GM23338 (cell line): Measurements from ENCODE around the gene CAMSAP3. TPM values are rescaled to one million over a fixed set of nuclear protein-coding genes. Genes with fewer than 3 reads are reported as not detected.

Source experiments
- ATAC-seq: fragments of 200-7000 bp; cut with Tn5 transposase; 3 replicates; pipeline ENCODE4 v1.9.1; 2020
- DNase-seq: peaks from one replicate; pipeline ENCODE4 v3.0.0-alpha.2; 2015; ENCODE audit warnings: low spot score
- H2AFZ ChIP-seq: fragments of 200-600 bp; sonication (generic); 2 replicates; pipeline ENCODE4 v1.8.0; 2016; ENCODE audit warnings: antibody characterized with exemption, mild to moderate bottlenecking, moderate library complexity
- H3F3A ChIP-seq: fragments of 200-600 bp; sonication (generic); replicated peaks from 2 replicates; pipeline ENCODE4 v1.8.0; 2017; ENCODE audit warnings: antibody characterized with exemption, mixed run types, low read depth
- H3K27ac ChIP-seq: fragments of 200-600 bp; sonication (generic); 2 replicates; pipeline ENCODE4 v1.6.1; 2016; ENCODE audit warnings: low read depth
- H3K27me3 ChIP-seq: fragments of 200-600 bp; sonication (generic); 2 replicates; pipeline ENCODE4 v1.8.0; 2016; ENCODE audit warnings: mild to moderate bottlenecking, mixed run types, moderate library complexity; ENCODE audit not compliant: insufficient read depth
- H3K36me3 ChIP-seq: fragments of 200-600 bp; sonication (generic); 2 replicates; pipeline ENCODE4 v1.8.0; 2016; ENCODE audit warnings: mild to moderate bottlenecking; ENCODE audit not compliant: insufficient read depth
- H3K4me1 ChIP-seq: fragments of 200-600 bp; sonication (generic); 2 replicates; pipeline ENCODE4 v1.8.0; 2016; ENCODE audit warnings: mild to moderate bottlenecking, moderate library complexity; ENCODE audit not compliant: insufficient read depth
- H3K4me2 ChIP-seq: fragments of 200-600 bp; sonication (generic); 2 replicates; pipeline ENCODE4 v1.7.1; 2017; ENCODE audit warnings: mixed run types
- H3K4me3 ChIP-seq: fragments of 200-600 bp; sonication (generic); 2 replicates; pipeline ENCODE4 v1.6.1; 2016; ENCODE audit warnings: mixed run types
- H3K79me2 ChIP-seq: fragments of 200-600 bp; sonication (generic); replicated peaks from 2 replicates; pipeline ENCODE4 v1.8.0; 2017; ENCODE audit warnings: mild to moderate bottlenecking; ENCODE audit not compliant: insufficient read depth
- H3K9me2 ChIP-seq: fragments of 200-600 bp; sonication (generic); 2 replicates; pipeline ENCODE4 v1.8.0; 2017; ENCODE audit not compliant: insufficient read depth
- H4K20me1 ChIP-seq: fragments of 200-600 bp; sonication (generic); replicated peaks from 2 replicates; pipeline ENCODE4 v1.8.0; 2017; ENCODE audit warnings: mild to moderate bottlenecking; ENCODE audit not compliant: insufficient read depth
- H3K27ac Mint-ChIP-seq: 2 replicates; pipeline ENCODE4 v1.8.0; 2020; ENCODE audit warnings: inconsistent platforms, mild to moderate bottlenecking, moderate library complexity, mixed read lengths
- H3K27me3 Mint-ChIP-seq: 3 replicates; pipeline ENCODE4 v1.8.0; 2022; ENCODE audit warnings: low read depth, mild to moderate bottlenecking, moderate library complexity, mixed read lengths, inconsistent platforms; ENCODE audit not compliant: insufficient read depth, poor library complexity
- H3K36me3 Mint-ChIP-seq: 3 replicates; pipeline ENCODE4 v1.8.0; 2021; ENCODE audit warnings: low read depth, mild to moderate bottlenecking, inconsistent platforms, moderate library complexity, mixed read lengths
- H3K4me1 Mint-ChIP-seq: 3 replicates; pipeline ENCODE4 v1.8.0; 2020; ENCODE audit warnings: mild to moderate bottlenecking, inconsistent platforms, mixed read lengths
- H3K4me3 Mint-ChIP-seq: 3 replicates; pipeline ENCODE4 v1.8.0; 2021; ENCODE audit warnings: moderate library complexity, mild to moderate bottlenecking, inconsistent platforms, mixed read lengths
- H3K9me3 Mint-ChIP-seq: 3 replicates; pipeline ENCODE4 v1.8.0; 2020; ENCODE audit warnings: moderate library complexity, mild to moderate bottlenecking, inconsistent platforms, mixed read lengths
- CREB1 ChIP-seq: fragments of 250-450 bp; sonication (Bioruptor Pico); IDR thresholded peaks from 2 replicates; pipeline ENCODE4 v1.5.0; 2020; ENCODE audit warnings: low read depth, mild to moderate bottlenecking, moderate library complexity
- EZH2 ChIP-seq: fragments of 200-600 bp; sonication (generic); IDR thresholded peaks from one replicate; pipeline ENCODE4 v1.8.0; 2017; ENCODE audit warnings: antibody characterized with exemption, mild to moderate bottlenecking, low read depth; ENCODE audit not compliant: unreplicated experiment
- EZH2phosphoT487 ChIP-seq: fragments of 200-600 bp; sonication (generic); IDR thresholded peaks from one replicate; pipeline ENCODE4 v1.8.1; 2018; ENCODE audit warnings: antibody characterized with exemption; ENCODE audit not compliant: unreplicated experiment
- JUNB ChIP-seq: IDR thresholded peaks from one replicate; pipeline ENCODE4 v1.6.1; 2016; ENCODE audit warnings: antibody characterized with exemption; ENCODE audit not compliant: unreplicated experiment
- NANOG ChIP-seq: IDR thresholded peaks from 2 replicates; pipeline ENCODE4 v1.6.1; 2016; ENCODE audit warnings: antibody characterized with exemption, borderline replicate concordance
- STAT1 ChIP-seq: IDR thresholded peaks from one replicate; pipeline ENCODE4 v1.6.1; 2016; ENCODE audit warnings: antibody characterized with exemption; ENCODE audit not compliant: unreplicated experiment
- ZNF114 ChIP-seq: fragments of 250-450 bp; sonication (Bioruptor Pico); IDR thresholded peaks from 2 replicates; pipeline ENCODE4 v1.5.0; 2020; ENCODE audit warnings: mild to moderate bottlenecking, moderate library complexity
- ZNF331 ChIP-seq: fragments of 250-450 bp; sonication (Bioruptor Pico); IDR thresholded peaks from 2 replicates; pipeline ENCODE4 v1.5.0; 2020; ENCODE audit warnings: low read depth, mild to moderate bottlenecking, moderate library complexity
- polyA plus RNA-seq: library from polyadenylated mRNA; unstranded; fragments of >200 nt; fragmentation: Nextera tagmentation; extraction: Ambion mirVana; gene quantifications from 2 replicates; pipeline ENCODE4 v1.2.1, GENCODE V29; 2016
- total RNA-seq: library from RNA; depleted of rRNA; stranded (reverse); fragments of >200 nt; shearing (Covaris generic); gene quantifications from 2 replicates; pipeline ENCODE4 v1.2.3, GENCODE V29; 2014
- TF ChIP-seq, protein P1 (sequence below): IDR thresholded peaks from one replicate; pipeline ENCODE4 v1.6.1; 2018; ENCODE audit warnings: antibody characterized with exemption; ENCODE audit not compliant: unreplicated experiment
- TF ChIP-seq, protein P2 (sequence below), 2 experiments: fragments of 200-600 bp in 1 of 2; sonication (generic) in 1 of 2; conservative IDR thresholded peaks; 2 replicates each; pipeline versions ENCODE4 v1.5.1 to v1.6.1; 2016 to 2017; ENCODE audit warnings: antibody characterized with exemption in 2 of 2, low read depth in 2 of 2, mild to moderate bottlenecking in 2 of 2, moderate library complexity in 1 of 2
- TF ChIP-seq, protein P3 (sequence below): fragments of 250-450 bp; sonication (Bioruptor Pico); IDR thresholded peaks from 2 replicates; pipeline ENCODE4 v1.5.0; 2020; ENCODE audit warnings: mild to moderate bottlenecking, moderate library complexity
- TF ChIP-seq, protein P4 (sequence below): IDR thresholded peaks from 2 replicates; pipeline ENCODE4 v1.6.1; 2016; ENCODE audit warnings: antibody characterized with exemption

CAMSAP3 gene
- total and polyA plus RNA-seq, 2 experiments from 2014 or later, result 6.4 to 32.2 TPM

DNA sequence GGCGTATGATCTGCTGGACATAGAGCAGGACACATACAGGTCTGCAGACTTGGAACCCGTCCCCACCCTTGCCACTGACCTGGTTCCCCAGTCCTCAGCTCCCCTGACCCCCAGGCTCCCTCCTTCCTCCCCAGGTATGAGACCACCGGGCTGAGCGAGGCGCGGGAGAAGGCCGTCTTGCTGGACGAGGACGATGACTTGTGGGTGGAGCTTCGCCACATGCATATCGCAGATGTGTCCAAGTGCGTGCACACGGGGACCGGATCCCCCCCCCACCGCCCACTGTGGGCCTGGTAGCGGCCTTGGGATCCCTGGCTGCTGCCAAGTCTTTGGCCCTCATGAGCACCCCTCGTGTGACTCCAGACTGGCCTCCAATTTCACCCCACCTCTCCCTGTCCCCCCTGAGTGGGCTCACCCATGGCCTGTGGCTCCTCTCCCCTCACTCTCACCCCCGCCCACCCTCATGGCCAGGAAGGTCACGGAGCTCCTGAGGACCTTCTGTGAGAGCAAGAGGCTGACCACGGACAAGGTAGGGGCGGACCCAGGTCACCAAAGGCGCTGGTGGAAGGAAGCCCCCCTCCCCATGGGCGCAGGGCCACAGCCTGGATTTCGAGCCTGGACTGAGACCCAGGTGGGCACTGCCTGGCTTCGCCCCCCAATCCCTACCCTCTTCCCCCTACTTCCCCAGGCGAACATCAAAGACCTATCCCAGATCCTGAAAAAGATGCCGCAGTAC is 46.8 kb downstream of the CAMSAP3 start:
- H3K36me3 Mint-ChIP-seq, result peaks cover 3% of the 10 kb centered on the region; the same call in 1 of the 3 replicates
- H3K9me2 ChIP-seq, result no peaks in the 10 kb centered on the region
- H2AFZ ChIP-seq, result no peak overlapping the region
- H3K4me2 ChIP-seq, result no peak overlapping the region
- no peaks in the 10 kb centered on the region; the same call in 2 of the 3 replicates for H3K4me1 Mint-ChIP-seq
- DNase-seq (no peak), ATAC-seq (no peak)
- H4K20me1 ChIP-seq, result no peaks in the 10 kb centered on the region
- H3K27me3 Mint-ChIP-seq, result peaks cover 11% of the 10 kb centered on the region
- H3K27ac ChIP-seq, result no peak overlapping the region
- no peak overlapping the region for H3K4me3 Mint-ChIP-seq
- no peaks in the 10 kb centered on the region for H3K4me1 ChIP-seq
- TF ChIP-seq EZH2, result no peak
- TF ChIP-seq, protein P1, sequence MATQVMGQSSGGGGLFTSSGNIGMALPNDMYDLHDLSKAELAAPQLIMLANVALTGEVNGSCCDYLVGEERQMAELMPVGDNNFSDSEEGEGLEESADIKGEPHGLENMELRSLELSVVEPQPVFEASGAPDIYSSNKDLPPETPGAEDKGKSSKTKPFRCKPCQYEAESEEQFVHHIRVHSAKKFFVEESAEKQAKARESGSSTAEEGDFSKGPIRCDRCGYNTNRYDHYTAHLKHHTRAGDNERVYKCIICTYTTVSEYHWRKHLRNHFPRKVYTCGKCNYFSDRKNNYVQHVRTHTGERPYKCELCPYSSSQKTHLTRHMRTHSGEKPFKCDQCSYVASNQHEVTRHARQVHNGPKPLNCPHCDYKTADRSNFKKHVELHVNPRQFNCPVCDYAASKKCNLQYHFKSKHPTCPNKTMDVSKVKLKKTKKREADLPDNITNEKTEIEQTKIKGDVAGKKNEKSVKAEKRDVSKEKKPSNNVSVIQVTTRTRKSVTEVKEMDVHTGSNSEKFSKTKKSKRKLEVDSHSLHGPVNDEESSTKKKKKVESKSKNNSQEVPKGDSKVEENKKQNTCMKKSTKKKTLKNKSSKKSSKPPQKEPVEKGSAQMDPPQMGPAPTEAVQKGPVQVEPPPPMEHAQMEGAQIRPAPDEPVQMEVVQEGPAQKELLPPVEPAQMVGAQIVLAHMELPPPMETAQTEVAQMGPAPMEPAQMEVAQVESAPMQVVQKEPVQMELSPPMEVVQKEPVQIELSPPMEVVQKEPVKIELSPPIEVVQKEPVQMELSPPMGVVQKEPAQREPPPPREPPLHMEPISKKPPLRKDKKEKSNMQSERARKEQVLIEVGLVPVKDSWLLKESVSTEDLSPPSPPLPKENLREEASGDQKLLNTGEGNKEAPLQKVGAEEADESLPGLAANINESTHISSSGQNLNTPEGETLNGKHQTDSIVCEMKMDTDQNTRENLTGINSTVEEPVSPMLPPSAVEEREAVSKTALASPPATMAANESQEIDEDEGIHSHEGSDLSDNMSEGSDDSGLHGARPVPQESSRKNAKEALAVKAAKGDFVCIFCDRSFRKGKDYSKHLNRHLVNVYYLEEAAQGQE, result no peak
- TF ChIP-seq, protein P2, sequence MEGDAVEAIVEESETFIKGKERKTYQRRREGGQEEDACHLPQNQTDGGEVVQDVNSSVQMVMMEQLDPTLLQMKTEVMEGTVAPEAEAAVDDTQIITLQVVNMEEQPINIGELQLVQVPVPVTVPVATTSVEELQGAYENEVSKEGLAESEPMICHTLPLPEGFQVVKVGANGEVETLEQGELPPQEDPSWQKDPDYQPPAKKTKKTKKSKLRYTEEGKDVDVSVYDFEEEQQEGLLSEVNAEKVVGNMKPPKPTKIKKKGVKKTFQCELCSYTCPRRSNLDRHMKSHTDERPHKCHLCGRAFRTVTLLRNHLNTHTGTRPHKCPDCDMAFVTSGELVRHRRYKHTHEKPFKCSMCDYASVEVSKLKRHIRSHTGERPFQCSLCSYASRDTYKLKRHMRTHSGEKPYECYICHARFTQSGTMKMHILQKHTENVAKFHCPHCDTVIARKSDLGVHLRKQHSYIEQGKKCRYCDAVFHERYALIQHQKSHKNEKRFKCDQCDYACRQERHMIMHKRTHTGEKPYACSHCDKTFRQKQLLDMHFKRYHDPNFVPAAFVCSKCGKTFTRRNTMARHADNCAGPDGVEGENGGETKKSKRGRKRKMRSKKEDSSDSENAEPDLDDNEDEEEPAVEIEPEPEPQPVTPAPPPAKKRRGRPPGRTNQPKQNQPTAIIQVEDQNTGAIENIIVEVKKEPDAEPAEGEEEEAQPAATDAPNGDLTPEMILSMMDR (conservative IDR thresholded peaks at IDR 0.05; ENCODE audit: low read depth in 2 of 2), result no peak
- TF ChIP-seq, protein P3, sequence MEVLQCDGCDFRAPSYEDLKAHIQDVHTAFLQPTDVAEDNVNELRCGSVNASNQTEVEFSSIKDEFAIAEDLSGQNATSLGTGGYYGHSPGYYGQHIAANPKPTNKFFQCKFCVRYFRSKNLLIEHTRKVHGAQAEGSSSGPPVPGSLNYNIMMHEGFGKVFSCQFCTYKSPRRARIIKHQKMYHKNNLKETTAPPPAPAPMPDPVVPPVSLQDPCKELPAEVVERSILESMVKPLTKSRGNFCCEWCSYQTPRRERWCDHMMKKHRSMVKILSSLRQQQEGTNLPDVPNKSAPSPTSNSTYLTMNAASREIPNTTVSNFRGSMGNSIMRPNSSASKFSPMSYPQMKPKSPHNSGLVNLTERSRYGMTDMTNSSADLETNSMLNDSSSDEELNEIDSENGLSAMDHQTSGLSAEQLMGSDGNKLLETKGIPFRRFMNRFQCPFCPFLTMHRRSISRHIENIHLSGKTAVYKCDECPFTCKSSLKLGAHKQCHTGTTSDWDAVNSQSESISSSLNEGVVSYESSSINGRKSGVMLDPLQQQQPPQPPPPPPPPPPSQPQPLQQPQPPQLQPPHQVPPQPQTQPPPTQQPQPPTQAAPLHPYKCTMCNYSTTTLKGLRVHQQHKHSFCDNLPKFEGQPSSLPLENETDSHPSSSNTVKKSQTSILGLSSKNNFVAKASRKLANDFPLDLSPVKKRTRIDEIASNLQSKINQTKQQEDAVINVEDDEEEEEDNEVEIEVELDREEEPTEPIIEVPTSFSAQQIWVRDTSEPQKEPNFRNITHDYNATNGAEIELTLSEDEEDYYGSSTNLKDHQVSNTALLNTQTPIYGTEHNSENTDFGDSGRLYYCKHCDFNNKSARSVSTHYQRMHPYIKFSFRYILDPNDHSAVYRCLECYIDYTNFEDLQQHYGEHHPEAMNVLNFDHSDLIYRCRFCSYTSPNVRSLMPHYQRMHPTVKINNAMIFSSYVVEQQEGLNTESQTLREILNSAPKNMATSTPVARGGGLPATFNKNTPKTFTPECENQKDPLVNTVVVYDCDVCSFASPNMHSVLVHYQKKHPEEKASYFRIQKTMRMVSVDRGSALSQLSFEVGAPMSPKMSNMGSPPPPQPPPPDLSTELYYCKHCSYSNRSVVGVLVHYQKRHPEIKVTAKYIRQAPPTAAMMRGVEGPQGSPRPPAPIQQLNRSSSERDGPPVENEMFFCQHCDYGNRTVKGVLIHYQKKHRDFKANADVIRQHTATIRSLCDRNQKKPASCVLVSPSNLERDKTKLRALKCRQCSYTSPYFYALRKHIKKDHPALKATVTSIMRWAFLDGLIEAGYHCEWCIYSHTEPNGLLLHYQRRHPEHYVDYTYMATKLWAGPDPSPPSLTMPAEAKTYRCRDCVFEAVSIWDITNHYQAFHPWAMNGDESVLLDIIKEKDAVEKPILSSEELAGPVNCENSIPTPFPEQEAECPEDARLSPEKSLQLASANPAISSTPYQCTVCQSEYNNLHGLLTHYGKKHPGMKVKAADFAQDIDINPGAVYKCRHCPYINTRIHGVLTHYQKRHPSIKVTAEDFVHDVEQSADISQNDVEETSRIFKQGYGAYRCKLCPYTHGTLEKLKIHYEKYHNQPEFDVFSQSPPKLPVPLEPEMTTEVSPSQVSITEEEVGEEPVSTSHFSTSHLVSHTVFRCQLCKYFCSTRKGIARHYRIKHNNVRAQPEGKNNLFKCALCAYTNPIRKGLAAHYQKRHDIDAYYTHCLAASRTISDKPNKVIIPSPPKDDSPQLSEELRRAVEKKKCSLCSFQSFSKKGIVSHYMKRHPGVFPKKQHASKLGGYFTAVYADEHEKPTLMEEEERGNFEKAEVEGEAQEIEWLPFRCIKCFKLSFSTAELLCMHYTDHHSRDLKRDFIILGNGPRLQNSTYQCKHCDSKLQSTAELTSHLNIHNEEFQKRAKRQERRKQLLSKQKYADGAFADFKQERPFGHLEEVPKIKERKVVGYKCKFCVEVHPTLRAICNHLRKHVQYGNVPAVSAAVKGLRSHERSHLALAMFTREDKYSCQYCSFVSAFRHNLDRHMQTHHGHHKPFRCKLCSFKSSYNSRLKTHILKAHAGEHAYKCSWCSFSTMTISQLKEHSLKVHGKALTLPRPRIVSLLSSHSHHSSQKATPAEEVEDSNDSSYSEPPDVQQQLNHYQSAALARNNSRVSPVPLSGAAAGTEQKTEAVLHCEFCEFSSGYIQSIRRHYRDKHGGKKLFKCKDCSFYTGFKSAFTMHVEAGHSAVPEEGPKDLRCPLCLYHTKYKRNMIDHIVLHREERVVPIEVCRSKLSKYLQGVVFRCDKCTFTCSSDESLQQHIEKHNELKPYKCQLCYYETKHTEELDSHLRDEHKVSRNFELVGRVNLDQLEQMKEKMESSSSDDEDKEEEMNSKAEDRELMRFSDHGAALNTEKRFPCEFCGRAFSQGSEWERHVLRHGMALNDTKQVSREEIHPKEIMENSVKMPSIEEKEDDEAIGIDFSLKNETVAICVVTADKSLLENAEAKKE, result no peak
- TF ChIP-seq EZH2phosphoT487, result no peak
- TF ChIP-seq CREB1, result no peak
- no peak for TF ChIP-seq ZNF331
- TF ChIP-seq ZNF114 (CRISPR knock-in tag), result no peak
- no peak for TF ChIP-seq STAT1
- no peak for TF ChIP-seq JUNB
- TF ChIP-seq, protein P4, sequence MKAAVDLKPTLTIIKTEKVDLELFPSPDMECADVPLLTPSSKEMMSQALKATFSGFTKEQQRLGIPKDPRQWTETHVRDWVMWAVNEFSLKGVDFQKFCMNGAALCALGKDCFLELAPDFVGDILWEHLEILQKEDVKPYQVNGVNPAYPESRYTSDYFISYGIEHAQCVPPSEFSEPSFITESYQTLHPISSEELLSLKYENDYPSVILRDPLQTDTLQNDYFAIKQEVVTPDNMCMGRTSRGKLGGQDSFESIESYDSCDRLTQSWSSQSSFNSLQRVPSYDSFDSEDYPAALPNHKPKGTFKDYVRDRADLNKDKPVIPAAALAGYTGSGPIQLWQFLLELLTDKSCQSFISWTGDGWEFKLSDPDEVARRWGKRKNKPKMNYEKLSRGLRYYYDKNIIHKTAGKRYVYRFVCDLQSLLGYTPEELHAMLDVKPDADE, result no peak
- TF ChIP-seq NANOG, result no peak
- H3K27me3 ChIP-seq, result no peaks in the 10 kb centered on the region
- no peak overlapping the region for H3K4me3 ChIP-seq
- no peak overlapping the region for H3K27ac Mint-ChIP-seq
- no peaks in the 10 kb centered on the region for H3K36me3 ChIP-seq
- no peaks in the 10 kb centered on the region for H3K79me2 ChIP-seq
- no peaks in the 10 kb centered on the region; the same call in 2 of the 3 replicates for H3K9me3 Mint-ChIP-seq
- peaks cover 9% of the 10 kb centered on the region for H3F3A ChIP-seq
